ENCODE measurements around the gene PCDHGB4.
"Not testable (repeated sequence)": the region's sequence is repeated elsewhere in the genome, so short reads cannot be mapped to it uniquely, and the experiment has no call there.

PCDHGB4 gene

GRCh38 chr5:141394401-141395187, 7.1 kb downstream of the PCDHGB4 start:
- H3K27ac ChIP-seq (ENCODE audit: extremely low read depth, low read depth, low read length); H3K9me3 ChIP-seq (ENCODE audit: control insufficient read depth, insufficient read depth, low read depth, low read length); H3K36me3 ChIP-seq (ENCODE audit: control insufficient read depth in 2 of 2, insufficient read depth in 1 of 2, low read length in 2 of 2); H3K4me3 ChIP-seq (ENCODE audit: low read depth, low read length); POLR2A ChIA-PET; H3K4me1 ChIP-seq (ENCODE audit: control insufficient read depth, insufficient read depth, low read length): not testable (repeated sequence)
- CTCF ChIA-PET, result interaction anchor here (1.0 to 4.2 kb wide), 5 partner anchors 8 to 169 kb away, joined by 6 to 57 read pairs (median 12); partner anchors contain the start of gene PCDHGB3
- 0 out of 2 replicates have a peak, but pooled peaks have one; percentile 39 for TF ChIP-seq REST (tag by site-specific recombination; IDR thresholded peaks at IDR 0.05)

GRCh38 chr5:141397756-141398551, 10.5 kb downstream of the PCDHGB4 start, which contains the start of gene PCDHGB5:
Gene PCDHGB5 (plus strand): TSS chr5:141397947. CDS start chr5:141398128, 181 bp downstream.
- H3K36me3 ChIP-seq (ENCODE audit: control insufficient read depth in 2 of 2, insufficient read depth in 1 of 2, low read length in 2 of 2); H3K9me3 ChIP-seq (ENCODE audit: control insufficient read depth, insufficient read depth, low read depth, low read length); H3K4me1 ChIP-seq (ENCODE audit: control insufficient read depth, insufficient read depth, low read length); H3K27ac ChIP-seq (ENCODE audit: extremely low read depth, low read depth, low read length): not testable (repeated sequence)
- TF ChIP-seq CTCF (tag by site-specific recombination; IDR thresholded peaks at IDR 0.05), result 0 out of 2 replicates have a peak, but pooled peaks have one; percentile 37
- peak; percentile 97 for TF ChIP-seq ZNF610 (tag by site-specific recombination; IDR thresholded peaks at IDR 0.05; ENCODE audit: borderline replicate concordance)
- TF ChIP-seq ZNF654 (tag by site-specific recombination; IDR thresholded peaks at IDR 0.05; ENCODE audit: low read depth), result peak; percentile 61
- TF ChIP-seq ZNF335 (tag by site-specific recombination; conservative IDR thresholded peaks at IDR 0.05), result peak; percentile 43
- TF ChIP-seq ZNF600 (tag by site-specific recombination; IDR thresholded peaks at IDR 0.05), result peak; percentile 43; the same call in 1 of the 2 replicates
- TF ChIP-seq ZNF660 (tag by site-specific recombination; IDR thresholded peaks at IDR 0.05), result 0 out of 2 replicates have a peak, but pooled peaks have one; percentile 11
- peak; percentile 90 for TF ChIP-seq ZNF2 (tag by site-specific recombination; IDR thresholded peaks at IDR 0.05)
- ChIA-PET CTCF (interaction anchor here (0.6 to 4.2 kb wide), 36 partner anchors 9 to 558 kb away, joined by 3 to 57 read pairs (median 4); partner anchors contain the start of genes PCDHB14, PCDHB15, PCDHB9 and PCDHGA10), POLR2A (interaction anchor here (0.7 to 2.1 kb wide), 3 partner anchors 78 to 160 kb away, joined by 3 to 6 read pairs (median 3); partner anchors contain the start of gene TAF7)
- peak within 1 kb of the TSS; percentile 32 for H3K4me3 ChIP-seq (ENCODE audit: low read depth, low read length)

GRCh38 chr5:141398608-141399007, 11.1 kb downstream of the PCDHGB4 start:
- H3K9me3 ChIP-seq (ENCODE audit: control insufficient read depth, insufficient read depth, low read depth, low read length), result no peaks in the 10 kb centered on the region; the same call in 1 of the 2 replicates
- TF ChIP-seq ZNF549 (tag by site-specific recombination; IDR thresholded peaks at IDR 0.05), result no peak
- CTCF ChIA-PET, result interaction anchor here (0.5 to 4.2 kb wide), 5 partner anchors 8 to 165 kb away, joined by 3 to 57 read pairs (median 9); no protein-coding TSS in a partner anchor
- no peak overlapping the region for H3K4me3 ChIP-seq (ENCODE audit: low read depth, low read length)
- no peaks in the 10 kb centered on the region for H3K4me1 ChIP-seq (ENCODE audit: control insufficient read depth, insufficient read depth, low read length)
- no peaks in the 10 kb centered on the region for H3K36me3 ChIP-seq (ENCODE audit: control insufficient read depth in 2 of 2, insufficient read depth in 1 of 2, low read length in 2 of 2)
- H3K27ac ChIP-seq (ENCODE audit: extremely low read depth, low read depth, low read length), result no peak overlapping the region
- POLR2A ChIA-PET, result interaction anchor here (2.1 kb wide), 1 partner anchor 78 kb away, joined by 6 read pairs; the partner anchor contains the start of gene TAF7
